Hypothalamus (tissue), 51 donors: ENCODE results near the gene PPP1R14B.
A peak's percentile ranks its signal among the peaks of the same experiment; 100 is the strongest.

Source experiments
- DNase-seq, 51 donors: peaks; one replicate each; lab custom pipeline; 2025; lab: John Stamatoyannopoulos, UW

The PPP1R14B gene

GRCh38 chr11:64218628-64219353 lies 28.0 kb downstream of the PPP1R14B start:
- no peak for DNase-seq

DNA sequence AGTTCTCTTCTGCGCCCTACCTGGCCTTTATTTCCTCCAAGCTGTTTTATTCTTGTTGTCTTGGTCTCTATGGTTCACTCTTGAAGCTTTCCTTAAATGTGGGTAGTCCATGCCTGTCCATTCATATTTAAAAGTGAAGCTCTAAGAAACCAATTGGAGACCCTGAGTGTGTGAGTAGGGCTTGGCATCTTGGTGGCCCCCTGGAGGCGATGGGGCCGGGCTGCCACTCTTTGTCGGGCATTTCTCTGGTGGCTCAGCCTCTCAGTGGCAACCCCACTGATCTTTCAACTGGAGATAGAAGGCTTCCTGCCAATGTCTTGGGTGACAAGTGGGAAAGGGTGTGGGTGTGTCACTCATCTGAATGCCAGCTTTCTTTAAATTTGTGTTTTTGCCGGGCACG lies 29.9 kb downstream of the PPP1R14B start:
- no peak for DNase-seq

DNA sequence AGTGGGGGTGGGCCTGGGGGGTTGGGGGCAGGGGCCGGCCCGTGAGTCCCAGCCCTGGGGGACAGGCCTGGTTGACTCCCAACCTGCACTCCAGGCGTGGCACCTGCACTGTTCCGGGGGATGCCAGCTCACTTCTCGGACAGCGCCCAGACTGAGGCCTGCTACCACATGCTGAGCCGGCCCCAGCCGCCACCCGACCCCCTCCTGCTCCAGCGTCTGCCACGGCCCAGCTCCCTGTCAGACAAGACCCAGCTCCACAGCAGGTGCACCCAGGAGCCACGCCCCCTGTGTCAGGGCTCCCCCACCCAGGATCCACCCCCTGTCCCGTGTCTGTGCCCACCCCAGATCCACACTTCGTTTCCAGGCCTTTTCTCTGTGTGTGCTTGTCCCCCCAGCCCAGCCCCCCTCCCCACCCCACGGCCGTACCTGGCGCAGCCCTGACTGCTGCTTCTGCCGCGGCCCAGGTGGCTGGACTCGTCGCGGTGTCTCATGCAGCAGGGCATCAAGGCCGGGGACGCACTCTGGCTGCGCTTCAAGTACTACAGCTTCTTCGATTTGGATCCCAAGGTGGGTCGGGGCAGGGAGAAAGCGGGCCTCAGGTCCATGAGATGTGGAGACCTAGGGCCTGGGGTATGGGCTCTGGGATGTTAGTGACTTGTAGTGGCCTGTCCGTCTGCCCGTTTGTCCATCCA lies 35.4 kb downstream of the PPP1R14B start:
- DNase-seq, result no peak

DNA sequence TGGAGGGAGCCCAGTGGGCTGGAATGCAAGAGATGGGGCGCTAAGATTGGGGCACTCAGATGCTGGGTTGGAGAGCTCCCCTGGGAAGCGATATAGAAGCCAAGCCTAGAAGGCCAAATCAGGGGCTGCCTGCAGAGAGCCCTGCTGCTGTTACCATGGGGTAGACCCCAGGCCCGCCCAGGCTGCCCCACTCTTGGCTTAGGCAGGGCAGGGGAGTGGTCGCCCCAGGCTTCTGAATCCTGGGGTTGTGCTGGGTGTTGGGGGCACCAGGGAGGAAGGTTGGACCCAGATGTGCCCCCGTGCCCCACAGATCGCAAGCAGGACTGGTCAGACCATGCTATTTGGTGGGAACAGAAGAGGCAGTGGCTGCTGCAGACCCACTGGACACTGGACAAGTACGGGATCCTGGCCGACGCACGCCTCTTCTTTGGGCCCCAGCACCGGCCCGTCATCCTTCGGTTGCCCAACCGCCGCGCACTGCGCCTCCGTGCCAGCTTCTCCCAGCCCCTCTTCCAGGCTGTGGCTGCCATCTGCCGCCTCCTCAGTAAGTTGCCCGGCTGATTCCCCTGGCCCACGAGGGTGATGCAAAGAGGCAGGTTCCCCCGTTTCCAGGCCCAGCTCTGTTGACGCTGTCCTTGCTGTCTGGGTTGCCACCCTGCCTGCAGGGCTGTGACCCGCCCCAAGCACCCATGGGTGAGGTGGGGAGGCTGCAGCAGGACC lies 36.3 kb downstream of the PPP1R14B start:
- no peak for DNase-seq

DNA sequence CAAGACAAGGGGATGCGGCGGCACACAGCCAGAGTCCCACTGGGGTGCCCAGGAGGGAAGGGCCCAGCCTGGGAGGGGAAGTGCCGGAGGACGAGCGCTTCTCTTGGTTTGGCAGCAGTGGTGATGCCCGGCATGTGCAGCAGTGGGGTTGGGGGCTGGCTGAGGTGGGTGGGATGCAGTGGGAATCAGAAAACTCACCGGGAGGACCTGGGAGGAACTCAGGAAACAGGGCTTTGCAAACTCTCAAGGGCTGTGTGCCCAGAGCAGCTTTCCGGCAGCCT lies 37.2 kb downstream of the PPP1R14B start:
- DNase-seq, result no peak

GRCh38 chr11:64208796-64209562 lies 37.8 kb downstream of the PPP1R14B start:
- DNase-seq, result peak in 4 of 51 donors; percentile 20 to 36 (median 25)

DNA sequence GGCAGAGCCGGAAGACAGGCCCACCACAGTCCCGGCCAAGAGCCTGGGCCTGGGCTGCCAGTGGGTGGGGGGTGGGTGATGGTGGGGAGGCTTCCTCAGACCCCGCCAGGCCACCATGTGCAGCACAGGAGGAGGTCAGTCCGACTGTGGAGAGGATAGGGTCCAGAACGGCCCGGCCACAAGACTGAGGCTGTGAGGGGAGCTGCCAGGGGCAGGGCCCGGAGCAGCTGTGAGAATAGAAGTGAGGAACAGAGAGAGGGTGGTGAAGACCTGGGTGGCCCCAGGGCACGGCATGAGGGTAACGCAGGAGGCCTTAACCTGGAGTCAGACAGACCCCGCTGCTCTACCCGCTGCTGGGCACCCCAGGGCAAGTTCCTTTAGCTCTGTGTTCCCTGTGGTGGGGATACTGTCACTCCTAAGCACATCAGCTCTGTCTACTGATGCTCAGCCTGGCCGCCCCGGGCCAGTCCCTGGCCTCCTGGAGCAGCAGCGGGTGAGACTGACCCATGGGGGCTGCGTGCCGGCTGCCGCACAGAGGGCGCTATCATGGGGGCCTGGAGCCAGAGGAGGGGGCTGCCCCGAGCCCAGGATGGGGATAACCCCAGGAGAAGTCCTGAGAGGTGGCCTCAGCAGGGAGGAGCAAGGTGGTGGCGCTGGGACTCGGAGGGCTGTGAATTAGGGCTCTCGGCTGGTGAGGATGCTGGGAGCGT lies 38.5 kb downstream of the PPP1R14B start:
- no peak for DNase-seq

GRCh38 chr11:64207256-64208085 lies 39.3 kb downstream of the PPP1R14B start:
- peak in 9 of 51 donors; percentile 18 to 73 (median 41) for DNase-seq

DNA sequence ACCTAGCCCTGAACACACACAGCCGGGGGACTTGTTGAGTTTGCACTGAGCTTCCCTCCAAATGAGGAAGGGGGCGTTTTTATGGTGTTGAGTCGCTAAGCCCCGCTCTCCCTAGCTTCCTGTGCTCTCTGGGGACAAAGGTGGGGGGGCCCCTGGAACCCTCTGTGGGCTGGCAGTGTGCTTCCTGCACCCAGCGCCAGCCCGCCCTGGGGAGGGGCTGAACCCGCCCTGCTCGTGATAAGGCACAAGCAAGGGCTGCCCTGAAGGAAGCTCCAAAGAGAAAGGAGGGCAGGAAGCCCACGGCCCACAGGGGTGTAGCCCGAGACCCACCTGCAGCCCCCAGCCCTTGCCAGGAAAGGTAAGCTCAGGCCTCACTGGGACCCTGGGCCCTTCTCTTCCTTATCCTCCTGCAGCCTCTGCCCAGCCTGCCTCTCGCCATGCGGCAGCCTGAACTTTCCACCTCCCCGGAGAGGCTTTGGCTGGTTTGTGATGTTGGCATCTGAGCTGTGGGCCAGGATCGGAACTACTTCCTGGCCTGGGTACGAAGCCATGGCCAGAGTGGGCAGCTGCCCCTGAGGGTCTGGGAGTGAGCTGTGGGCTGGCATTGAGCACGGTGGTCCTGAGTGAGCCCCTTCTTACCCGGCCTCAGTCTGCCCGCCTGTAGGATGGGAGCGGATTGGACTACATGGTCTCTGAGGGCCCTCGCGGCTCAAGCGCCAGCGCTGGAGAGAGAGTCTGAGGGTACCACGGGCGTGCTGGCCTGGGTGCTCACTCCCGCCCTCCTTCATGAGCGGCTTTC lies 40.1 kb downstream of the PPP1R14B start, which contains the start of gene FERMT3:
Gene FERMT3, plus strand, starts transcription at position 265 of the 799 bp plus-strand sequence. CDS start 644 bp downstream, outside the sequence.
- peak in 9 of 51 donors; percentile 12 to 30 (median 23) for DNase-seq

GRCh38 chr11:64204464-64204989 lies 42.2 kb downstream of the PPP1R14B start:
- DNase-seq, result peak in 42 of 51 donors; percentile 14 to 86 (median 66)

- DNase-seq, result no peak
These were observed 42.7 kb downstream of the PPP1R14B start for GRCh38 chr11:64204080-64204440.

DNA sequence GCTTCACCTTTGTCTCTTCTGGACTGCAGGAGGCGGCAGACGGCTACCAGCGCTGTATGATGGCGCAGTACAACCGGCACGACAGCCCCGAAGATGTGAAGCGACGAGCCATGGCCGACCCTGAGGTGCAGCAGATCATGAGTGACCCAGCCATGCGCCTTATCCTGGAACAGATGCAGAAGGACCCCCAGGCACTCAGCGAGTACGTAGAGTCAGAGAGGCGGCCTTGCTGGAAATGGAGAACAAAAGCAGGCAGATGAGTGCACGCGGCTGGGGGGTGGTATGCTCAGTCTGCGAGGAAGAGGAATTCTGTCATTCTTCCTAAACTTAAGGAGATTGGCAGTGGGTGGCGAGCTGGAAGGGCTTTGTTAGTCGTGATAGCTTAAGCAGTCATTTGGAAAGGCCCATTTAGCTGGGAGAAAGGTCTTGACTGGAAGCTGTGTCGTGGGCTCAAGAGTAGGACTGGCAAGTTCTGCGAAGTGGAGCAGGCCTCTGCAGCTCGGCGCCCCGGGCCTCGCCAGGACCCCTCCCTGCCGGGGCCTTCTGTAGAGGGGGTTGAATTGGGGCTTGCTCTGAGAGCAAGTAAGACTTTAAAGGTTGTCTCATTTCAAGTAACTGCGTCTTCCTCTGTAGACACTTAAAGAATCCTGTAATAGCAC lies 43.2 kb downstream of the PPP1R14B start:
- DNase-seq, result no peak

DNA sequence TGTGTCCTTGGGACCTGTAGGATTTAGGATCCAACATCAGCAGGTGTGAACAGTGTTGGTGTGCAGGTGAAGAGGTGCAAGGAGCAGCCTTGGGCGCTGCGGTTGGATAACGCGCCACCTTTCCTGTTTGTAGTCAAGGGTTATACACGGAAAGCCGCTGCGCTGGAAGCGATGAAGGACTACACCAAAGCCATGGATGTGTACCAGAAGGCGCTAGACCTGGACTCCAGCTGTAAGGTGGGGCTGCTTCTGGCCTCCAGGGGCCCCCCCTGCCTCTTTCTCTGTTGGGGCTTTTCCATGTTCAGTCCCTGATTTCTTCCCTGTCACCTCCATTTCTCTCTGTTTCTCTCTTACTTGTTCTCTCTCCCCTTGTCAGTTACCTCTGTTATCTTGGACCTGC lies 43.8 kb downstream of the PPP1R14B start:
- DNase-seq, result no peak

DNA sequence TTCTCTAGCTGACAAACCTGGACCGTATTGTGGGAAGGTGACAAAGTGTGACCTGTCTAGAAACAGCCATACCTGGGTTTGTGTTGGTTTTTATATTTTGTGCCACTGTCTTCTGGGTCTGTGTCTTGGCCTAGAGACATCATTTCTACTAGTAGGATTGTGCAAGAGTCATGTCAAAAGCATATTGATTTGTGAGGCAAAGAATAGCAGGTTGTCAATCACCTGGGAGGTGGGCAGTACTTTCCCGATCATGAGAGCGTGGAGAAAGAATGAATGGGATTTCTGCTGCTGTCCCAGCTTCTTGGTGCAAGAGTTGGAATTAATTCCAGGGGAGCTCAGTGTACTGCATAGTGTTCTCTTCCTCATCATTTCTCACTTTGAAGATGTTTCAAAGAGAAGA lies 45.2 kb downstream of the PPP1R14B start:
- DNase-seq, result no peak

DNA sequence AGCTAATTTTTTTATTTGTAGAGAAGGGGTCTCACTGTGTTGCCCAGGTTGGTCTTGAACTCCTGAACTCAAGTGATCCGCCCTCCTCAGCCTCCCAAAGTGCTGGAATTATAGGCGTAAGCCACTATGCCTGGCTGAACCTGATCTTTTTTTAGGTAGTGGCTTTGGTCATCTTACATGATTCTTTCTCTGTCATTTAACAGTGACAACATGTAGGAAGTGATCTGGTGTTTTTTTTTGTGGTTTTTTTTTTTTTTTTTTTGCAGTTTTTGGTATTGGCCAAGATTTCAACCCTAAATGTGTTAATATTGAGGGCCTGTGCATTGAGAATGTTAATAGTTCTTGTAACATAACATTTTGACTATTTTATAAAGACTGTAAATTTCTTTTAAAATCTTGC lies 48.2 kb downstream of the PPP1R14B start:
- DNase-seq, result no peak

- DNase-seq, result peak in 1 of 51 donors; percentile 53
These were observed 50.1 kb downstream of the PPP1R14B start for GRCh38 chr11:64196626-64197025.
